Stimulated activated CD8-positive, alpha-beta memory T cell treated with anti-CD3 and anti-CD28 coated beads, Interleukin-4, amount 100 ng/mL, for 4 hours (primary cell): ENCODE data around the gene DNHD1.

ENCODE experiments used
- DNase-seq, 2 donors: peaks; one replicate each; pipeline ENCODE4 v3.0.0-alpha.2; 2020; ENCODE audit warnings: low read depth in 2 of 2, low spot score in 1 of 2

The DNHD1 gene

GRCh38 chr11:6563121-6563619, 66.1 kb downstream of the DNHD1 start:
- no peak for DNase-seq

GRCh38 chr11:6563667-6564066, 66.6 kb downstream of the DNHD1 start:
- no peak for DNase-seq

GRCh38 chr11:6565325-6565724, 68.2 kb downstream of the DNHD1 start:
- no peak for DNase-seq

- no peak for DNase-seq
Measured at GRCh38 chr11:6565988-6566703, 69.1 kb downstream of the DNHD1 start.

GRCh38 chr11:6566704-6567370, 69.8 kb downstream of the DNHD1 start:
- no peak for DNase-seq

- DNase-seq, result no peak
Measured at GRCh38 chr11:6567371-6567745, 70.3 kb downstream of the DNHD1 start.

- no peak for DNase-seq
Measured at GRCh38 chr11:6568191-6568918, 71.3 kb downstream of the DNHD1 start.

- DNase-seq, result no peak
Measured at GRCh38 chr11:6569706-6570105, 72.6 kb downstream of the DNHD1 start.

- no peak for DNase-seq
Measured at GRCh38 chr11:6570691-6571427, 73.8 kb downstream of the DNHD1 start.

GRCh38 chr11:6571434-6572008, 74.4 kb downstream of the DNHD1 start:
- DNase-seq, result no peak

- DNase-seq, result no peak
Measured at GRCh38 chr11:6572215-6572614, 75.1 kb downstream of the DNHD1 start.

- DNase-seq, result no peak
Measured at GRCh38 chr11:6574816-6575715, 78.0 kb downstream of the DNHD1 start.

GRCh38 chr11:6576471-6577373, 79.6 kb downstream of the DNHD1 start:
- no peak for DNase-seq

- no peak for DNase-seq
Measured at GRCh38 chr11:6578134-6578533, 81.1 kb downstream of the DNHD1 start.

GRCh38 chr11:6579681-6580080, 82.6 kb downstream of the DNHD1 start:
- DNase-seq, result no peak

- DNase-seq, result no peak
Measured at GRCh38 chr11:6583584-6583983, 86.5 kb downstream of the DNHD1 start.

GRCh38 chr11:6584528-6584927, 87.4 kb downstream of the DNHD1 start:
- DNase-seq, result no peak

- DNase-seq, result no peak
Measured at GRCh38 chr11:6586434-6587359, 89.6 kb downstream of the DNHD1 start.
